GM12874 (cell line): ENCODE measurements around the gene TCAIM.

Experiments used
- TF ChIP-seq, protein P1 (sequence below): IDR thresholded peaks from 2 replicates; pipeline ENCODE4 v1.5.1; 2011; ENCODE audit warnings: low read depth, mild to moderate bottlenecking, control low read depth, low read length, moderate library complexity; ENCODE audit not compliant: insufficient read depth

Gene TCAIM

GRCh38 chr3:44375450-44375849, 36.9 kb downstream of the TCAIM start:
- TF ChIP-seq, protein P1, sequence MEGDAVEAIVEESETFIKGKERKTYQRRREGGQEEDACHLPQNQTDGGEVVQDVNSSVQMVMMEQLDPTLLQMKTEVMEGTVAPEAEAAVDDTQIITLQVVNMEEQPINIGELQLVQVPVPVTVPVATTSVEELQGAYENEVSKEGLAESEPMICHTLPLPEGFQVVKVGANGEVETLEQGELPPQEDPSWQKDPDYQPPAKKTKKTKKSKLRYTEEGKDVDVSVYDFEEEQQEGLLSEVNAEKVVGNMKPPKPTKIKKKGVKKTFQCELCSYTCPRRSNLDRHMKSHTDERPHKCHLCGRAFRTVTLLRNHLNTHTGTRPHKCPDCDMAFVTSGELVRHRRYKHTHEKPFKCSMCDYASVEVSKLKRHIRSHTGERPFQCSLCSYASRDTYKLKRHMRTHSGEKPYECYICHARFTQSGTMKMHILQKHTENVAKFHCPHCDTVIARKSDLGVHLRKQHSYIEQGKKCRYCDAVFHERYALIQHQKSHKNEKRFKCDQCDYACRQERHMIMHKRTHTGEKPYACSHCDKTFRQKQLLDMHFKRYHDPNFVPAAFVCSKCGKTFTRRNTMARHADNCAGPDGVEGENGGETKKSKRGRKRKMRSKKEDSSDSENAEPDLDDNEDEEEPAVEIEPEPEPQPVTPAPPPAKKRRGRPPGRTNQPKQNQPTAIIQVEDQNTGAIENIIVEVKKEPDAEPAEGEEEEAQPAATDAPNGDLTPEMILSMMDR = no peak

GRCh38 chr3:44387404-44387803, 48.8 kb downstream of the TCAIM start:
- TF ChIP-seq, protein P1 = no peak

GRCh38 chr3:44392489-44392888, 53.9 kb downstream of the TCAIM start:
- TF ChIP-seq, protein P1 = no peak

DNA sequence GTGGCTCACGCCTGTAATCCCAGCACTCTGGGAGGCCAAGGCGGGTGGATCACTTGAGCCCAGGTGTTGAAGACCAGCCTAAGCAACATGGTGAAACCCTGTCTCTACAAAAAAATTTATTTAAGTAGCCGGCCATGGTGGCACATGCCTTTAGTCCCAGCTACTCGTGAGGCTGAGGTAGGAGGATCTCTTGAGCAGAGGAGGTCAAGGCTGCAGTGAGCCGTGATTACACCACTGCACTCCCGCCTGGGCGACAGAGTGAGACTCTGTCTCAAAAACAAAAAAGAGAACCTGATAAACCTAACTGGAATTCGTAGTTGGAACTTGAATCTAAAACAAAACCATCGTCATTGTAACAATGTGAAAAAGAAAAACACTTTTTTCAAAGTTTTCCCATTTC, 57.1 kb downstream of the TCAIM start:
- TF ChIP-seq, protein P1 = no peak

DNA sequence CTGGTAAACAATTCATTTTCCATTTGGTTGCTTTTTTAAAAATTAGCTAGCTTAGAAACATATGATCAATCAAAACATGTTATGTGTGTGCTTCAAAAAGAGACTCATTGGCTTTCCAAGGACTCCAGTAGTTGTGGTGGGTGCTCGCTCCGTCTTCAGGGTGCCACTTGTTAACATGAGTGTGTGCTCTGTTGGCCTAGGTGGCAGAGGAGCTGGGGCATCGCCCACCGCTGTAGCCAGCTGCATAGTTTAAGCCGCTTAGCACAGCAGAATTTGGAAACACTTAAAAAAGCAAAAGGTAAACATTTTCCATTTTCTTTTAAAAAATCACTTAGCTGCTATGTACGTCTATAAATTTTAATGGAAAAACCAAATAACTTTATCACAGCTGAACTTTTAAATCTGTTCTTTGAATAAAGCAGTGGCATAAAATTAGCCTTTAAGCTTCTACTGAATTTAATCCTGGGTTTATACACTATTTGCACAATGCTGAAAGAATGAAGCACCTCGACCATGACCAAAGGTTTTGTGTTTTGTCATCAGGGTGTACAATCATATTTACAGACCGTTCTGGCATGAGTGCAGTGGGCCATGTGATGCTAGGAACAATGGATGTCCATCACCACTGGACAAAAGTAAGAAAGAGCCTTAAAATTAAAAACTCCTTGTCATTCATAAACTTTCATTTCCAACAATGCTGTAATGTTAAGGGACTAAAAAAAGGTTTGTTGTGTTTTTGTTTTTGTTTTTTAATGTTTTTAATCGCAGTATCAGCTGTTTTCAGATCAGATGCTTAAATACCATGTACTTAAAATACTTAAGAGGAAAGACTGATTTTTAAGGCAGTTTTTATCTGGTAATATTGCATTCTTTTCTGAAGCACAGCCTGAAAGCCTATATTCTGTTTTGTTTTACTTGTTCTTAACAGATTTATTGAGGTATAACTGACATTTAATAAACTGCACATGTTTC, 57.9 kb downstream of the TCAIM start:
- TF ChIP-seq, protein P1 = no peak

GRCh38 chr3:44398853-44399252, 60.3 kb downstream of the TCAIM start:
- TF ChIP-seq, protein P1 = no peak

GRCh38 chr3:44400771-44401170, 62.2 kb downstream of the TCAIM start:
- TF ChIP-seq, protein P1 = no peak
